ENCODE data around the gene RANBP1.

The RANBP1 gene

GRCh38 chr22:20087319-20088262 lies 28.3 kb upstream of the RANBP1 start:
- FAIRE-seq (no peak), DNase-seq (ENCODE audit: extremely low spot score, insufficient read length, low read depth) (no peak)

GRCh38 chr22:20088263-20088648 lies 27.6 kb upstream of the RANBP1 start:
- no peak for DNase-seq (ENCODE audit: extremely low spot score, insufficient read length, low read depth)
- no peak for FAIRE-seq

GRCh38 chr22:20089226-20089976 lies 26.5 kb upstream of the RANBP1 start:
- DNase-seq (ENCODE audit: extremely low spot score, insufficient read length, low read depth) (no peak), FAIRE-seq (no peak)

- no peak for DNase-seq (ENCODE audit: extremely low spot score, insufficient read length, low read depth)
- no peak for FAIRE-seq
These were observed 25.8 kb upstream of the RANBP1 start for GRCh38 chr22:20089977-20090729.

GRCh38 chr22:20090730-20091240 lies 25.1 kb upstream of the RANBP1 start:
- FAIRE-seq (no peak), DNase-seq (ENCODE audit: extremely low spot score, insufficient read length, low read depth) (no peak)

DNA sequence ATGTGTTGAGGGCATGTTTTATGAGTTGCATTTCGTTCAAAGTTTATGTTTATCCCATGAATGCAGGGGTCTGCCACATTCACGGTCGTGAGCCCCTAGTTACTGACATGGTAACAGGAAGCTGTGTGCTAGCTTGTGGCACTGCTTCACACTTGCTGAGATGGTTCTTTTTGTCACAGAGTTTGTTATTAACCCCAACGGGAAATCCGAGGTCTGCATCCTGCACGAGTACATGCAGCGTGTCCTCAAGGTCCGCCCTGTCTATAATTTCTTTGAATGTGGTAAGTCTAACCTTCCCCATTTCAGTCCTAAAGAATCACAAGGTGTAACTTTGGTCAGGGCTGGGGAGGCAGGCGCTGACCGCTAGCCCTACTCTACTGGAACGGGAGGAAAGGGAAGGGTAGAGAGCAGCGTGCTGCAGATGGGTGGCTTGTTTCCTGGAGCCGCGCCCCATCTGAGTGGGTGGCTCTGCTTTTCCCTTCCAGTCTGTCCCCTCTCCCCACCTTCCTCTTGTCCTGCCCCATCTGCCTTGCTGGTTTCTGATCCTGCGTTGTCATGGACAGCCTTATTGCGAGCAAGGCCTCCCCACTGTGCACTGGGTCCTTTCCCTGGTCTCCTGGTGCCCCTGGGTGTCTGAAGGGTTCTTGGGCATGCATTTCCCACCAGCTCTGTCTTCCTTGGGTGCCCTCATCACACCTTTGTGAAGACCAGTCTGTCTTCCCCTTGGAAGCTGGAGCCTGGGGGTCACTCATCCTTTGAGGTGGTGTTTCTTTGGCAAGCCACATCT lies 24.0 kb upstream of the RANBP1 start:
- no peak for FAIRE-seq
- no peak for DNase-seq (ENCODE audit: extremely low spot score, insufficient read length, low read depth)

GRCh38 chr22:20092477-20092854 lies 23.4 kb upstream of the RANBP1 start:
- DNase-seq (ENCODE audit: extremely low spot score, insufficient read length, low read depth) (no peak), FAIRE-seq (no peak)

- DNase-seq (ENCODE audit: extremely low spot score, insufficient read length, low read depth) (no peak), FAIRE-seq (no peak)
These were observed 22.3 kb upstream of the RANBP1 start for GRCh38 chr22:20093418-20094196.

DNA sequence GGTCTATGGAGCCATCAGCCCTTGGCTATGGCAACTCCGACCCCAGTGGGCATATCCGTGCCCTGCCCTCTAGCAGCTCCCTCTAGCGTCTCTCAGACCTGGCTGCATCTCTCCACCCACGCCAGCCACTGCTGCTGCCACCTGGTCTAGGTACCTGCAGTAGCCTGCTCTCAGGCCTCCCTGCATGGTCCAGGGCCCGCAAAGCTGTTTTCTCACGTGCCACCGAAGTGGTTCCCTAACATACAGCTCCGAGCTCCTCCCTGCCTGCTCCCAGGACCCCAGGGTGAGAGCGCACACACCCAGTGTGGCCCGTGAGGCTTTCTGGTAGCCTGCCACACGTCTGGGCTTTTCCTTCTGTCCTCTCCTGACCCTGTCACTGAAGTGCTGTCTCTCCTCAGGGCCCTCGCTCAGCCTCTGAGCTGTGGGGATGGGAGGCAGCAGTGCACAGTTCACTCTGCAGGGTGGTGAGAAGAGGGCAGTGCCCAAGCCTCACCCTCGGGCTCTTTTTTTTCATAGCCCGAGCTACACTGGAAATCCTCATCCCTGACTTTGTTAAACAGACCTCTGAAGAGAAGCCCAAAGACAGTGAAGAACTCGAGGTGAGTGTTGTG lies 21.6 kb upstream of the RANBP1 start:
- FAIRE-seq (no peak), DNase-seq (ENCODE audit: extremely low spot score, insufficient read length, low read depth) (no peak)

GRCh38 chr22:20095521-20095920 lies 20.4 kb upstream of the RANBP1 start:
- DNase-seq (ENCODE audit: extremely low spot score, insufficient read length, low read depth) (no peak), FAIRE-seq (no peak)

GRCh38 chr22:20096574-20097420 lies 19.1 kb upstream of the RANBP1 start:
- DNase-seq (ENCODE audit: extremely low spot score, insufficient read length, low read depth) = no peak
- no peak for FAIRE-seq

GRCh38 chr22:20099099-20099711 lies 16.7 kb upstream of the RANBP1 start:
- DNase-seq (ENCODE audit: extremely low spot score, insufficient read length, low read depth) (no peak), FAIRE-seq (no peak)

DNA sequence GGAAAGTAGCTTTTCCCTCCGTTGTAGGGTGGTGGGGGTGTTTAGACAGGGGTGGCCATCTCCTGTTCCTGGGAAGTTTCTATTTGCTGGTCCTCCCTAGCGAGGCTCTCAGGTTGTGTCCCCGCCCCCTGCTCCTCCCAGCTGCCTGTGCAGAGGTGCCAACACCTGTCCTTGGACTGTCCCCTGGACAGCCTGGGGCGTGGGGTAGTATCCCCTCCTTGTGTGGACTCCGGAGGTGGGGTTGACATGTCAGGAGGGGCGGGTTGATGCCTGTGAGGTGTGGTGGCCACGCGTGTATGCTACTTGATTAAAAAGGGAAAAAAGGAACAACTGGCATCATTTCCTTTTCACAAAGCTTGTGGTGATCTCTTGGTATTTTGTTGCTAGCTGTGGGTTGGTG lies 14.3 kb upstream of the RANBP1 start:
- no peak for FAIRE-seq

GRCh38 chr22:20102203-20102780 lies 13.6 kb upstream of the RANBP1 start:
- FAIRE-seq (no peak), DNase-seq (ENCODE audit: extremely low spot score, insufficient read length, low read depth) (no peak)

More for the DNA sequence above, 14.3 kb upstream of the RANBP1 start:
- DNase-seq (ENCODE audit: extremely low spot score, insufficient read length, low read depth) = no peak

- FAIRE-seq = no peak
- DNase-seq (ENCODE audit: extremely low spot score, insufficient read length, low read depth) = no peak
These were observed 10.3 kb upstream of the RANBP1 start for GRCh38 chr22:20105456-20106204.

- FAIRE-seq (no peak), DNase-seq (ENCODE audit: extremely low spot score, insufficient read length, low read depth) (no peak)
These were observed 9.6 kb upstream of the RANBP1 start for GRCh38 chr22:20106205-20106848.
